Ishikawa (cell line): Measurements from ENCODE around the gene ZNF844.

ENCODE experiments used
- CEBPB ChIP-seq: IDR thresholded peaks from 2 replicates; pipeline ENCODE4 v1.6.1; 2012
- CREB1 ChIP-seq: IDR thresholded peaks from 2 replicates; pipeline ENCODE4 v1.6.1; 2012; ENCODE audit warnings: low read depth
- EGR1 ChIP-seq: IDR thresholded peaks from 2 replicates; pipeline ENCODE4 v1.6.1; 2012
- EP300 ChIP-seq: IDR thresholded peaks from 2 replicates; pipeline ENCODE4 v1.6.1; 2012; ENCODE audit warnings: borderline replicate concordance
- FOXM1 ChIP-seq: IDR thresholded peaks from 2 replicates; pipeline ENCODE4 v1.6.1; 2012; ENCODE audit warnings: low read depth, borderline replicate concordance
- MAX ChIP-seq: IDR thresholded peaks from 2 replicates; pipeline ENCODE4 v1.6.1; 2012
- NFIC ChIP-seq: IDR thresholded peaks from 2 replicates; pipeline ENCODE4 v1.6.1; 2012
- RAD21 ChIP-seq: IDR thresholded peaks from 2 replicates; pipeline ENCODE4 v1.6.1; 2012; ENCODE audit warnings: low read depth
- REST ChIP-seq: IDR thresholded peaks from 2 replicates; pipeline ENCODE4 v1.6.1; 2012; ENCODE audit warnings: low read depth, mild to moderate bottlenecking
- TAF1 ChIP-seq: IDR thresholded peaks from 2 replicates; pipeline ENCODE4 v1.6.1; 2012; ENCODE audit warnings: low read depth, mild to moderate bottlenecking
- TCF12 ChIP-seq: IDR thresholded peaks from 2 replicates; pipeline ENCODE4 v1.6.1; 2012; ENCODE audit warnings: low read depth
- TEAD4 ChIP-seq: IDR thresholded peaks from 2 replicates; pipeline ENCODE4 v1.6.1; 2012
- USF1 ChIP-seq: IDR thresholded peaks from 2 replicates; pipeline ENCODE4 v1.6.1; 2012
- YY1 ChIP-seq: IDR thresholded peaks from 2 replicates; pipeline ENCODE4 v1.6.1; 2012; ENCODE audit warnings: low read depth
- ZBTB7A ChIP-seq: IDR thresholded peaks from 2 replicates; pipeline ENCODE4 v1.6.1; 2012; ENCODE audit warnings: low read depth

The ZNF844 gene

GRCh38 chr19:12064590-12065538 is at the start of gene ZNF844:
Gene ZNF844, plus strand, starts transcription at chr19:12064731. Its CDS starts 143 bp downstream, at chr19:12064874.
- TF ChIP-seq CEBPB (no peak), ZBTB7A (peak; percentile 37; the same call in 1 of the 2 replicates), USF1 (peak; percentile 58; the same call in 1 of the 2 replicates), TCF12 (no peak), EP300 (no peak), TEAD4 (no peak), FOXM1 (no peak), REST (no peak), MAX (no peak; the same call in 1 of the 2 replicates), RAD21 (no peak), YY1 (peak; percentile 42; the same call in 1 of the 2 replicates), CREB1 (no peak), TAF1 (peak; percentile 55; the same call in 1 of the 2 replicates), NFIC (0 out of 2 replicates have a peak, but pooled peaks have one; percentile 1)

- TF ChIP-seq TAF1 (no peak), USF1 (no peak), ZBTB7A (no peak), EP300 (no peak), CEBPB (no peak), RAD21 (no peak), CREB1 (no peak), FOXM1 (no peak), REST (no peak), NFIC (no peak), TCF12 (no peak), EGR1 (no peak)
Measured at GRCh38 chr19:12015015-12015752, 49.3 kb upstream of the ZNF844 start.

- TF ChIP-seq RAD21 (no peak), EGR1 (no peak), EP300 (no peak), TCF12 (no peak), YY1 (no peak), USF1 (no peak), REST (no peak), CEBPB (no peak), FOXM1 (no peak), CREB1 (no peak), ZBTB7A (no peak), TAF1 (no peak), TEAD4 (no peak), NFIC (no peak), MAX (no peak)
Measured at GRCh38 chr19:12015753-12016116, 48.8 kb upstream of the ZNF844 start.
